PC-3 (cell line): ENCODE data around the gene PDLIM7.

Experiments used
- CTCF ChIP-seq: fragments of 300-600 bp; sonication (generic); conservative IDR thresholded peaks from 2 replicates; pipeline ENCODE4 v1.5.1; 2017; ENCODE audit warnings: antibody characterized with exemption, low read depth, mild to moderate bottlenecking, low read length
- EZH2 ChIP-seq: fragments of 300-600 bp; sonication (generic); IDR thresholded peaks from one replicate; pipeline ENCODE4 v1.6.1; 2017; ENCODE audit warnings: antibody characterized with exemption, mild to moderate bottlenecking, low read length; ENCODE audit not compliant: unreplicated experiment

DNA sequence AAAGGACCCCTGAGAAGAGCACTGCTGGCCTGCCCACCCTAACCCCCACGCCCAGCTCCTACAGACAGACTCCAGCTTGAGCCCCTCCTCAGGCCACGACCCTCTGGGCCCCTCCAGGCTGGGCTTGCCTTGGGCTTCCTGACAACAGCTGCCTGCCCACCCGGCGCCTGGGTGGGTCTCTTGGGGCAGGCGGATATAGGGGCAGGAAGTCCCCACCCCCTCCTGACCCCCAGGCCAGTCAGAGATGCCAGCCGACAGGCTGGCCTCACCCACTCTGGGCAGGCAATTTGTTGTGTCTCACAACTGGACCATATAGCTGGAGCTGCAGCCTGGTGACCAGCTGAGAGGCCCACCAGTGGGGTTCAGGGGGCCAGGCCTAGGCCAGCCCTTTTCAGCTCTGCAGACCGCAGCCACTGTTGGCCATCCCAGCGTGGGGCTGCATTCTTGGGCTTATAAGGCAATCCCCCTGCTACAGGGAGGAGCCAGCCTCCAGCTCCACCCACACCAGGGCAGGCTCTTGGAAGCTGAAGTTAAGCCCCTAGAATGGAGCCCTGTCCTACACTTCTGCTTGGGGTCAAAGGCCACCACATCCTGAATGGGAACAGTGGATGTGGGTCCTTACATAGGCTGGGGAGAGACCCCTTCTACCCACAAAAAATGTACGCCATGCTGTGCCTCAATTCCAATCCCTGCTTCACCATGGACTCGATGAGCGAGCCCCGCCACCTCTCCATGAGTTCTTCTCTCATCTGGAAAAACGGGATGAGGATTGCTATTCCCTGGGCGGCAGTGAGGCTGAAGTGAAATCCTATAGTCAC is 2.0 kb downstream of the PDLIM7 start:
- TF ChIP-seq CTCF (no peak), EZH2 (no peak)
